ENCODE measurements around the gene PTGR3.

PTGR3 gene

GRCh38 chr18:75214766-75215510 is 6.0 kb upstream of the PTGR3 start:
- DNase-seq (ENCODE audit: low read depth): no peak

DNA sequence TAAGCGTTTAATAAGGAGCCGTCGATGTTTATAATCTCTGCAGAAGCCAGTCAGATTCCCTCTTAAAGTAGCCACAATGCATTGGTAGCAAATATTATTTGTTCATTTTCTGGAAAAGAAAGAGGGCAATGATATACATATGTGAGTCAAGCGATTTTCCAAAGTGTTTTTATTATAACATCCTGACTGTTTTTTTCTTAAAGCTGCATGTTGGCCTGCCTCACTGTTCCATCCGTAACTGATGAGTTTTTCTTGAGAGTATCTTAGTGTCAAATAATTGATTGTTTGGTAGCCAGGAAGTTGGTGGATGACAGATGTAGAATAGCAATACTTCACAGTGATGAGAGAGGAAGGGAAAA is 5.4 kb upstream of the PTGR3 start:
- DNase-seq (ENCODE audit: low read depth): no peak

DNA sequence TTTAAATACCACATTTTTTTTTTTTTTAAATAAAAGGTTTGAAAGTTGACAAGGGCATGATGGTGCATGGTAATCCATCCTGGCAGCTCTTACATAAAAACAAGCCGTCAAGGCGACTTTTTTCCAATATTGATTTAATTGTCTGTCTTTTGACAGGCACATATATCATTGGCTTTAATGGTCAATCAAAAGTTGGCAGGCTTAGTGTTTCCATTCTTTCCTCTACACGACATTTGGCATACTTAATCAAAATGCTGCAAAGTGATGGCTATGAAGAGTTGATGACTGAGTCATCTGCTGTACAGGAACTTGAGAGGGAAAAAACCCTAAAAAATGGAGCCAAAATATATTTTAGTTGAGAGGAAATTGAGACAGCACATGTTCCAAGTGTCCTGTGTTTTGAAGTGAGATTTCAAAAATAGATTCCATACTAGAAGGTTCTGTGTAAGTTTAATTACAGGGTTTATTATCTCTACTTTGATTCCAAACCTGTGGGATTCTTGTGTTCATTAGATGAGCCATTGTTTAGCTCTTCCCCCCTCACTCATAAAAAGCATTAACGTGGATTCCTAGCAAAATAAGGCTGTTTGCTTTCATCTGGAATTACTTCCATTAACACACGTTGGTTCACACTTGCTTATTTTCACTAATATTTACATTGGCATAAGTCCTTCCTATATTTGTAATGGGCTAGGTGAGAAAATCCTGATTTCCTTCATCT is 4.8 kb upstream of the PTGR3 start:
- DNase-seq (ENCODE audit: low read depth): peak; percentile 89

- DNase-seq (ENCODE audit: low read depth): no peak
Measured at GRCh38 chr18:75212751-75213090, 3.8 kb upstream of the PTGR3 start.

GRCh38 chr18:75211953-75212750 is 3.2 kb upstream of the PTGR3 start:
- no peak for DNase-seq (ENCODE audit: low read depth)

DNA sequence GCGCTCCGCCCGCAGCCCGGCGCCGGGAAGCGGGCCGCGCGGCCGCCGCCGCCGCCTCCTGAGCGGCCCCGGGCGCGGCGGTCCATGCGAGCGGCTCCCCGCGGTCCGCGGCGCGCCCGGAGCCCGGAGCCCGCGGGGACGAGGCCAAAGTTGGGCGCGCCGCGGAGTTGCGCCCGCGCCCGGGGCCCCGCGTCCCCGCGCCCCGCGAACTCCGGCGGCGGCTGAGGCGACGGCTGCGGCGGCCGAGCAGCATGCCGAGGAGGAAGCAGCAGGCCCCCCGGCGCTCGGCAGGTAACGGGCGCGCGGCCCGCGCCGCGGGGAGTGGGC is 2.6 kb upstream of the PTGR3 start:
- no peak for DNase-seq (ENCODE audit: low read depth)

DNA sequence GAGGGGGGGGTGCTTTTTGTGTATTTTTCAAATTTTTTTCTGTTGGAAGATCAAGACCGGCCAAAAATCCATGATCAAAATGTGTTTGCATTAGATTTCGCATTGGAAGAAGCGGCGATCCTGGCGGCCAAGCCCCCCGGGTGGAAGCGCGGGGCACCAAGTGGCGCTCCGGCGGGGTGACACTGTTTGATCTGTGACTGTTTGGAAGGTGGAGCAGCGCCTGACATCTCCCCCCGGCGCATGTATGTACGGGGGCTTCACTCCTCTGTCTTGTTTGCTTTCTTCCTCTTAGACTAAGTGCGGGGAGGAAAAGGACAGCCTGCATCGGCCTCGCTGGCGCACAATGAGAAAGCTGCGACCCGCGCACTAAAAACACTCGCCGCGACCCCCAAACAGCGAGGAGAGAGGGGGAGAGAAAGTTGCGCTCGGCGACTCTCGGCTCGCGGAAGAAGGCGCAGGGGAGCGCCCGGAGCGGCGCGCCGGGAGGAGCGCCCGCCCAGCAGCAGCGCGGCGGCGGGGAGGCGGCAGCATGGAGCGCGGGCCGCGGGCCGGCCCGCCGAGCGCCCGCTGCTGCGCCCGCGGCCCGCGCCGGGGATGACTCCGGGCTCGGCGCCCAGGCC is 2.2 kb upstream of the PTGR3 start:
- no peak for DNase-seq (ENCODE audit: low read depth)

GRCh38 chr18:75210274-75211001 is 1.5 kb upstream of the PTGR3 start, which contains the start of gene TSHZ1:
TSHZ1 (plus strand) TSS chr18:75210797; CDS start chr18:75211877, 1,080 bp downstream.
- peak; percentile 81 for DNase-seq (ENCODE audit: low read depth)

GRCh38 chr18:75209951-75210258 is 966 bp upstream of the PTGR3 start:
- no peak for DNase-seq (ENCODE audit: low read depth)

DNA sequence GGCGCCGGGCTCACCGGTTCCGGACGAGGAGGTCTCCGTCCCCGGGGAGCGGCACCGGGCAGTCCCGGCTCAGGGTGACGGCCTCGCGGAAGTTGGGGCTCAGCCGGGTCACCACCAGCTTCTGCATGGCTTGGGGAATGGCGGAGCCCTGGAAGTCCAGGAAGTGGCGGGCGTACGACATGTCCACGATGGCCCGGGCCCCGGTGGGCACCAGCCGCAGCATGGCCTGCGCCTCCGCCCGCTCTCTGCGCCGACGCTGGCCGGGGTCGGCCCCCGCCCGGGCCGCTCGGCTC is 157 bp downstream of the PTGR3 start:
- DNase-seq (ENCODE audit: low read depth): no peak

- no peak for DNase-seq (ENCODE audit: low read depth)
Measured at GRCh38 chr18:75208155-75208835, 644 bp downstream of the PTGR3 start.

- no peak for DNase-seq (ENCODE audit: low read depth)
Measured at GRCh38 chr18:75207310-75208154, 1.4 kb downstream of the PTGR3 start.

DNA sequence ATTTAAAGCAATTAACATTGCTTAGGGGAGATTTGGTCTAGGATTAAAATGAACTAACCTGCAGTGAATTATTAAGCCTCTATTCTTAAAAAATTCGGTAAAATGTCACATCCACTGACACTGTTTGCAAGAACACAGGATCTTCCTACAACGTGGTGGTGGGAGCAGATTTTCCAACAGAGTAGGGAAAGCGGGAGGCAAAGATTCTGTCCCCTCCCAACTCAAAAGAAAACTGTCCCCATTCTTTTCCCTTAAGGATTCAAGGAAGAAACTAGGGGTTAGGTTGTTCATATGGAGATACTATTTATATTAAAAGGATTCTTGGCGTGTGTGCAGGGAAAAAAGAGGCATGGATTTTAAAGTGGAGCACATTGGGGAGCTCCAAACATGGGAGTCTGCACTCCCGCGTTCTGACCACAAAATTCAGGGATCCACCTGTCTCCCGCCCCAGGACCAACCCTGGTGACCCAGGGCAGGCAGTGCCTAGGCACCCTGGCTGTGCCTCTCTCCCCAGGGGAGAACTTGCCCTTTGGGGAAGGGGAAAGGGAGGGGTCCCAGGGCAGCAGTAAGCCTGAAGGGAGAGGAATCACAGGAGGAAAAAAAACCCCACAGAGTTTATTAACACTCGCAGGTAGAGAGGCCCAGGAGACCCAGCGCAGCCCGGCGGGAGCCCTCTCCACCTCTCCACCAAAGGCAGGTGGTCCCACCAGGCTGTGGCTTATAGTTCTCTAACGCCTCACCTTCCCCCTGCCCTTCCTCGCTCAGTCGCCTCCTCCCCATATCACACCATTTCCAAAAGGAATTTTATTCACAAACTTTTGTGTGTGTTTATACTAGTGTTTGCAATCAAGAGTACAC is 2.3 kb downstream of the PTGR3 start:
- DNase-seq (ENCODE audit: low read depth): no peak

DNA sequence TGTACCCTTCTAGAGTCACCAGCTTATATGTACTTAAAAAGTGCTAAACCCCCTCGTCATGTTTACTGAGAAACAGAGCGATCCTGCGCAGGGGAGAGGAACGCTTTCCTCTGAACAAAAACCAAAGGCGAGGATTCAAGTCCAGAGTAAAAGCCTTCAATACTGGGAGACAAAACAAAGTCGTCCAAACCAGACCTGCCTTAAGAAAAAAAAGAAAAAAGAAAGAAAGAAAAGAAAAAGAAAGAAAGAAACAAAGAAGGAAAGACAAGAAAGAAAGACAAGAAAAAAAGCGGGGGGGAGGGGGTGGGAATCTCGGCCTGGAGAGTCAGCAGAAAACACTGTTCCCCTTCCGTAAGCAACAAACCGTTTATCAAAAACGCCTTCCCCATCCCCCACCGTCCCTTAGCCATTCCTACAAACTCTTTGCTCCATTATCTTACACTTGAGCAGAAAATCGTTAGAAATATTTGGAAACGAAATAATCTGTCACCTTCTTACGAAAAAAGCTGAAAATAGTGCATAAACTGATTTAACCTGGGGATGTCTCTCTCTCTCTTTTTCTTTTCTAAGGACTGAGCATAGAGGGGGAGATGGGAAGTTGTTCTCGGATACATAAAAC is 3.3 kb downstream of the PTGR3 start:
- no peak for DNase-seq (ENCODE audit: low read depth)

DNA sequence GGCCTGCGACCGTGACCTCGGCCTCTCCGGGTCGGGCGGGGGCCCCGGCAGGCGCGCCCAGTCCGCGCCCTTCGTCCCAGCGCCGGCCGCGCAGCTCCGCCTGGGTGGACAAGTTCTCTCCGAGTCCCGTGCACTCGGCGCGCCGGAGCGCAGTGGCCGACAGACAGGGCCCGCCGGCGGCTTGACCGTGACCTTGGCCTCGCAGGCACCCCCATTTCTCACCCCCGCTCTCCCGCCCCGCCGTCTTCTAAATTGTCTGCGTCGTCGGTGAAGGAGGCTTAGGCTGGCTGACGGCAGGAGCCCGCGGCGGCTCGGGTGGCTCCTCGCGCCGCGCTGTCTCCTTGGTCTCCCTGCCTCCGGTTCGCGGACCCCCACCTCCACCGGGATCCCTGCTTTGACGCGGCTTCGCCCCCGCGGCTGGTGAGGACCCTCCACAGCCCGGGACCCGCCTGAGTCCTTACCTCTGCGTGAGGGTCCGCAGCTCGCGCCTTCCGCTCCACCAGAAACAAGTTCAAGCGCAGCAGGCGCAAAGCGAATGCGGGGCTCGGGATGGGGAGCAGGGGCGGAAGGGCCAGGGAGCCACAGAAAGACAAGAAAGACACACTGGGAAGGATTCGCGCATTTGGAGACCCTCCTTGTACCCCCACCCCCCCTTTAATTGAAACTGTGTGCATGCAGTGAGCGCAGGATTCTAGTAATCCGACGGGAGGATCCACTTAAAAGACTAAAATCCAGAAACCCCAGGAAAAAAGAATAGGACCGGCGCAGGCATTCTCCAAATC is 4.0 kb downstream of the PTGR3 start:
- DNase-seq (ENCODE audit: low read depth): no peak

DNA sequence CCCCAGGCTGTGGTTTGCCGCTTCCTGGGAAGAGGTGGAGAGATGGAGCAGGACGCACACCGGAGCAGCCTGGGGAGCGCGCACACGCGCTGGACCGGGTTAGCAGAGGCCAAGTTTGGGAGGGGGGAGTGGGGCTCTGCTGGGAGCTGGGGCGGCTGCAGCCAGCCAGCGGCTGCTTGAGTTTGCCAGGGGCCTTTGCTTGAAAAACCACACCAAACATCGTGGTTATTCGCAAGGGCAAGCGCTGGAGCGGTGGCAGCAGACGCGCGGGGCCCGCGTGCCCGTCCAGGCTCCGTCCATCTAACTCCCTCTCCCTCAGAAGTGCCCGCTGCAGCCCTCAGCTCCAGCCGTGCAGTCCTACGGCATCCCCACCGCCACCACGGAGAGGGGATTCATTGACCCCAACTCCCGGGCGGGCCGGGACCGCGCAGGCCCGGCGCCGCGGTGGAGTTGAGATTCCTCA is 4.6 kb downstream of the PTGR3 start:
- no peak for DNase-seq (ENCODE audit: low read depth)

DNA sequence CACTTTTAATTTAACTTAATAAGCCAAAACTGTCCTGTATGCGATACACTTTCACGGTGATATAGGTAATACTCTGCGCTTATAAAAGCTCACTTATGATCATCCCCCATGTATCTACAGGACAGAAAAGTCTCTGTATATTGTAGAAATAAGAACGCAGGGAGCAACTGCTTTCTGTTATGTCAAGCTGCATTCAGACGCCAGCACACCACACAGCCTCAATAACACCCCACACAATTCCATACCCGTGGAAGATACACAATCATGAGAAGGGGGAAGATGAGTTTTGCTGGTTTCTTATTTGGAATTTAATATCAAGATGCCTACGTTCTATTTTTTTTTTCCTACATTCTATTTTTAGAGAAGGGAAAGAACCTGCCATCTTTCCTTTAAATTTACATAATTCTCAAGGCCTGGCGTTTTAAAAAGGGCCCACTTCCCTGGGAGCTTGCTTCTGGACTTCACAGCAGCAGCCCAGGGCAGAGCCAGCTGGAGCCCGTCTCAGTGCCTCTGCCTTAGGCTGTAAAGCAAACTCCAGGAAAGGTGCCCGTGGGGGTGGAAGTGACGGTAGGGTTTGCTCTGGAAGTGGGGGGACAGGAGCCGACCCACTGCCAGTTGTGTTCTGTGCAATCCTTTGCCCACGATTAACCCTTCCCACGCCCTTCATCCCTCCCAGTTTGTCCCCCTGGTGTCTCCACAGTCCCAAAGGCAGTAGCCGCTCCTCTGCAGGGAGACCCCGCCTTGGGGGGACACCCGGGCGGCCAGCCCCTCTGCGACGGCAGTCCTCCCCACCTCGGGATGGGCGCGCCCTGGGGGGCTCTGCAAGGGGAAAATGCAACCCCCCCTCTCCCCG is 5.3 kb downstream of the PTGR3 start:
- no peak for DNase-seq (ENCODE audit: low read depth)

Measured in GM04504 (cell line).